HepG2 (cell line): ENCODE measurements around the gene SP5. TPM values are rescaled to one million over a fixed set of nuclear protein-coding genes. Genes with fewer than 3 reads are reported as not detected.

ENCODE experiments used
- ATAC-seq: fragments of 200-7000 bp; cut with Tn5 transposase; 3 replicates; pipeline ENCODE4 v1.9.1; 2020; ENCODE audit warnings: mild to moderate bottlenecking, moderate library complexity
- BruUV-seq: library from RNA; stranded (reverse); fragments of 400-500 nt; replicated peaks from 2 replicates; lab custom pipeline; 2021; lab: Mats Ljungman, UMichigan
- CTCF ChIA-PET: fragments of 300-600 bp; formaldehyde crosslinking; extraction: SDS; loops from one replicate; lab custom pipeline; 2021; ENCODE audit warnings: low total read pairs, inconsistent platforms, low intra/inter-chr PET ratio; lab: Yijun Ruan, JAX
- POLR2A ChIA-PET: fragments of 350-600 bp; sonication (Branson Sonifier 250); formaldehyde crosslinking; loops from one replicate; lab custom pipeline; 2020; ENCODE audit warnings: antibody characterized with exemption, inconsistent platforms; lab: Yijun Ruan, JAX
- DNase-seq: peaks from one replicate; pipeline ENCODE4 v3.0.0-alpha.2; 2015; ENCODE audit warnings: low spot score
- FAIRE-seq: peaks from 3 replicates; lab custom pipeline; 2011; peaks lifted over from hg19 to GRCh38; lab: Jason Lieb, UNC
- H2AFZ ChIP-seq: one replicate; pipeline ENCODE4 v1.6.1; 2011; ENCODE audit warnings: low read length, inconsistent platforms
- H3K27ac ChIP-seq: fragments of 300-600 bp; 3 replicates; pipeline ENCODE4 v1.8.0; 2011; ENCODE audit warnings: mixed run types, mild to moderate bottlenecking, mixed read lengths, low read length, inconsistent platforms; ENCODE audit not compliant: insufficient read depth; ENCODE audit errors: extremely low read length
- H3K27me3 ChIP-seq, 2 experiments: fragments of 200-600 bp in 1 of 2; 2 replicates in 1 of 2; 3 replicates in 1 of 2; pipeline versions ENCODE4 v1.6.0 to v1.8.0; 2011; ENCODE audit warnings: low read length in 2 of 2, mild to moderate bottlenecking in 2 of 2, moderate library complexity in 2 of 2, inconsistent platforms in 1 of 2; ENCODE audit not compliant: insufficient read depth in 2 of 2, control insufficient read depth in 1 of 2
- H3K36me3 ChIP-seq, 2 experiments: fragments of 200-600 bp in 1 of 2; replicated peaks in 1 of 2; 2 replicates in 1 of 2; 3 replicates in 1 of 2; pipeline versions ENCODE4 v1.5.1 to v1.8.0; 2011; ENCODE audit warnings: low read length in 2 of 2, inconsistent platforms in 1 of 2; ENCODE audit not compliant: insufficient read depth in 2 of 2, control insufficient read depth in 1 of 2
- H3K4me1 ChIP-seq: 2 replicates; pipeline ENCODE4 v1.5.1; 2012; ENCODE audit warnings: low read length, inconsistent platforms; ENCODE audit not compliant: insufficient read depth
- H3K4me2 ChIP-seq: 2 replicates; pipeline ENCODE4 v1.6.0; 2011; ENCODE audit warnings: low read depth, low read length, inconsistent platforms
- H3K4me3 ChIP-seq, 3 experiments: fragments of 200-600 bp in 1 of 3; sonication (generic), shearing (Covaris generic) in 1 of 3; replicated peaks in 1 of 3; 2 replicates each; pipeline ENCODE4 v1.5.1; 2011 to 2016; ENCODE audit warnings: low read length in 3 of 3, inconsistent platforms in 2 of 3, low read depth in 2 of 3, mild to moderate bottlenecking in 2 of 3, control low read depth in 1 of 3, mixed read lengths in 1 of 3; ENCODE audit not compliant: insufficient read depth in 1 of 3
- H3K79me2 ChIP-seq: one replicate; pipeline ENCODE4 v1.6.1; 2011; ENCODE audit warnings: low read length, inconsistent platforms; ENCODE audit not compliant: insufficient read depth
- H3K9ac ChIP-seq: 2 replicates; pipeline ENCODE4 v1.6.0; 2011; ENCODE audit warnings: mild to moderate bottlenecking, low read depth, low read length, inconsistent platforms; ENCODE audit not compliant: insufficient read depth
- H3K9me3 ChIP-seq: 2 replicates; pipeline ENCODE4 v1.5.1; 2012; ENCODE audit warnings: mild to moderate bottlenecking, low read length
- H4K20me1 ChIP-seq: 2 replicates; pipeline ENCODE4 v1.6.0; 2011; ENCODE audit warnings: inconsistent platforms, mild to moderate bottlenecking, low read length, moderate library complexity; ENCODE audit not compliant: insufficient read depth
- ATF1 ChIP-seq: IDR thresholded peaks from 2 replicates; pipeline ENCODE4 v1.6.1; 2016; ENCODE audit warnings: mild to moderate bottlenecking, control low read depth
- CENPT ChIP-seq: sonication (generic); formaldehyde crosslinking; IDR thresholded peaks from 2 replicates; pipeline ENCODE4 v1.8.0; 2022; ENCODE audit warnings: low read depth, mild to moderate bottlenecking, moderate library complexity, missing genetic modification reagents
- FIP1L1 ChIP-seq: fragments of 200-400 bp; formaldehyde crosslinking; IDR thresholded peaks from 2 replicates; pipeline ENCODE4 v1.6.1; 2018; ENCODE audit warnings: low read depth, mild to moderate bottlenecking, low read length, moderate library complexity, borderline replicate concordance; ENCODE audit not compliant: insufficient read depth
- JUN ChIP-seq: sonication (generic); formaldehyde crosslinking; IDR thresholded peaks from 2 replicates; pipeline ENCODE4 v1.4.0; 2020; ENCODE audit warnings: mild to moderate bottlenecking, missing genetic modification reagents
- KDM2A ChIP-seq: sonication (generic); formaldehyde crosslinking; IDR thresholded peaks from 2 replicates; pipeline ENCODE4 v1.4.0; 2020; ENCODE audit warnings: low read depth, missing genetic modification reagents, borderline replicate concordance
- KLF16 ChIP-seq, 2 experiments: sonication (generic) in 1 of 2; formaldehyde crosslinking in 1 of 2; IDR thresholded peaks; 2 replicates each; pipeline versions ENCODE4 v1.6.1 to v1.8.0; 2016 to 2023; ENCODE audit warnings: missing genetic modification reagents in 2 of 2, missing compliant biosample characterization in 1 of 2
- MLXIP ChIP-seq: sonication (generic); formaldehyde crosslinking; IDR thresholded peaks from 2 replicates; pipeline ENCODE4 v1.9.0; 2021; ENCODE audit warnings: missing genetic modification reagents, borderline replicate concordance
- SIX4 ChIP-seq: sonication (generic); formaldehyde crosslinking; IDR thresholded peaks from 2 replicates; pipeline ENCODE4 v1.4.0; 2020; ENCODE audit warnings: missing genetic modification reagents
- SOX5 ChIP-seq: IDR thresholded peaks from 2 replicates; pipeline ENCODE4 v1.6.1; 2016; ENCODE audit warnings: borderline replicate concordance
- ZNF232 ChIP-seq: sonication (generic); formaldehyde crosslinking; IDR thresholded peaks from 2 replicates; pipeline ENCODE4 v1.4.0; 2020; ENCODE audit warnings: missing genetic modification reagents, borderline replicate concordance
- ZNF264 ChIP-seq: sonication (generic); formaldehyde crosslinking; IDR thresholded peaks from 2 replicates; pipeline ENCODE4 v1.4.0; 2020; ENCODE audit warnings: missing genetic modification reagents
- ZNF281 ChIP-seq: sonication (generic); formaldehyde crosslinking; IDR thresholded peaks from 2 replicates; pipeline ENCODE4 v1.4.0; 2020; ENCODE audit warnings: missing genetic modification reagents, borderline replicate concordance
- ZNF292 ChIP-seq: sonication (generic); formaldehyde crosslinking; IDR thresholded peaks from 2 replicates; pipeline ENCODE4 v1.8.1; 2022; ENCODE audit warnings: mild to moderate bottlenecking, low read depth, missing genetic modification reagents, borderline replicate concordance
- ZNF354B ChIP-seq: sonication (generic); formaldehyde crosslinking; IDR thresholded peaks from 2 replicates; pipeline ENCODE4 v1.8.0; 2022; ENCODE audit warnings: mild to moderate bottlenecking, missing genetic modification reagents
- ZNF549 ChIP-seq: sonication (generic); formaldehyde crosslinking; IDR thresholded peaks from 2 replicates; pipeline ENCODE4 v1.5.0; 2020; ENCODE audit warnings: missing genetic modification reagents
- ZNF570 ChIP-seq: sonication (generic); formaldehyde crosslinking; IDR thresholded peaks from 2 replicates; pipeline ENCODE4 v1.4.0; 2020; ENCODE audit warnings: mild to moderate bottlenecking, missing genetic modification reagents, borderline replicate concordance
- ZNF652 ChIP-seq: IDR thresholded peaks from 2 replicates; pipeline ENCODE4 v1.6.1; 2016; ENCODE audit warnings: low read depth, borderline replicate concordance
- ZNF749 ChIP-seq: sonication (generic); formaldehyde crosslinking; IDR thresholded peaks from 2 replicates; pipeline ENCODE4 v1.8.0; 2022; ENCODE audit warnings: mild to moderate bottlenecking, missing genetic modification reagents, moderate library complexity, borderline replicate concordance
- WGBS: methylation state at CpG from one replicate; pipeline ENCODE4 v1.1.6; 2017; ENCODE audit warnings: low lambda C conversion rate; 5-methylcytosine and 5-hydroxymethylcytosine counted together
- in situ Hi-C: cut with HindIII; loops from 2 replicates; pipeline ENCODE4 v1.10.0; 2017; ENCODE audit warnings: low pct_unique_long_range_greater_than_20kb; ENCODE audit not compliant: extremely low pct_ligation_motif_present
- intact Hi-C: fragments of 100-400 bp; cut with micrococcal nuclease; formaldehyde crosslinking; loops from one replicate; pipeline ENCODE4 v1.10.0; 2022; ENCODE audit not compliant: unreplicated experiment
- polyA plus RNA-seq, 8 experiments: library from polyadenylated mRNA; depleted of rRNA in 3 of 8; stranded (reverse) in 7 of 8; unstranded in 1 of 8; fragments of >200 nt; fragmentation: Illumina TruSeq in 4 of 8; extraction: Trizol in 4 of 8; gene quantifications; 2 replicates each; pipeline versions ENCODE4 v1.2.1 to v1.2.3, GENCODE V29; 2011 to 2016; ENCODE audit warnings: low read depth in 4 of 8, missing spikeins in 1 of 8, mixed read lengths in 1 of 8; ENCODE audit not compliant: insufficient read depth in 1 of 8
- total RNA-seq, 5 experiments: library from RNA; depleted of rRNA; stranded (reverse); fragments of >200 nt; fragmentation: Illumina TruSeq; extraction: Trizol; gene quantifications; 2 replicates each; pipeline ENCODE4 v1.2.3, GENCODE V29; 2016; ENCODE audit warnings: low read depth in 1 of 5
- TF ChIP-seq, protein P1 (sequence below): sonication (generic); formaldehyde crosslinking; IDR thresholded peaks from 2 replicates; pipeline ENCODE4 v1.4.0; 2020; ENCODE audit warnings: mild to moderate bottlenecking, missing genetic modification reagents

The SP5 gene
- total and polyA plus RNA-seq, 2 of the 13 experiments (the other 11 are each of a cell fraction or from before 2014, with no cell fraction given): 50.8 to 119 TPM

DNA sequence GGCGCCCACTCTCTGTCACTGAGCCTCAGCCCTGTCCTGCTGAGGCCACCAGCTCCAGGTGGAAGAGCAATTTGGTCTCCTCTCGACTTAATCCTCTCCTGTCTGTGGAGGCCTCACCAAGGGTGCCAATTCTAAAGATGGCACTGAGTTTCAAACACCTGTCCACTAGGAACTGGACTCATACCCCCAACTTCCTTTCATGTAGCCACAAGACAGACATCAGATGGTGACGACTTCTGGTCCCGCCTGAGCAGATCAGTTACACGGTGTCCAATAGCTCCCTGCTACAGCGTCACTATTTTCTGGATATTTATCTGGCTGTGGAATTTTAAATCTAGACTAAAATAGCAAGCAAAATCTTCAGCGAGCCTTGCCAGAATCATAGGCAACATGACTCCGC lies 24.5 kb upstream of the SP5 start (continued):
- TF ChIP-seq ATF1 (CRISPR knock-in tag): no peak
- no peak for TF ChIP-seq ZNF549 (CRISPR knock-in tag)
- TF ChIP-seq MLXIP (CRISPR knock-in tag): no peak
- TF ChIP-seq JUN (CRISPR knock-in tag): no peak
- no peak for TF ChIP-seq KLF16 (CRISPR knock-in tag; IDR thresholded peaks at IDR 0.05)

- ATAC-seq (no peak), FAIRE-seq (no peak), DNase-seq (no peak)
- BruUV-seq: no TSS peak
- CTCF ChIA-PET: no interaction called here
- intact Hi-C loops: no loop called here
- Histone ChIP-seq H3K4me2 (no peak overlapping the region), H4K20me1 (no peaks in the 10 kb centered on the region), H3K9me3 (no peaks in the 10 kb centered on the region), H3K9ac (no peak overlapping the region), H2AFZ (no peak overlapping the region), H3K79me2 (no peaks in the 10 kb centered on the region), H3K27ac (no peak overlapping the region), H3K27me3 (no peaks in the 10 kb centered on the region), H3K36me3 (no peaks in the 10 kb centered on the region), H3K4me1 (peaks cover 18% of the 10 kb centered on the region), H3K4me3 (no peak overlapping the region)
- POLR2A ChIA-PET: interaction anchor here (1.7 kb wide), 1 partner anchor 17 kb away, joined by 4 read pairs; no protein-coding TSS in a partner anchor
- in situ Hi-C loops: no loop called here
- WGBS: 93% methylated on average over 10 of the region's 11 CpGs
- TF ChIP-seq, protein P1, sequence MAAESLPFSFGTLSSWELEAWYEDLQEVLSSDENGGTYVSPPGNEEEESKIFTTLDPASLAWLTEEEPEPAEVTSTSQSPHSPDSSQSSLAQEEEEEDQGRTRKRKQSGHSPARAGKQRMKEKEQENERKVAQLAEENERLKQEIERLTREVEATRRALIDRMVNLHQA (CRISPR knock-in tag): no peak
- TF ChIP-seq ZNF292 (CRISPR knock-in tag): no peak
- TF ChIP-seq ZNF354B (CRISPR knock-in tag): no peak
- TF ChIP-seq ZNF749: no peak
- no peak for TF ChIP-seq KDM2A (CRISPR knock-in tag)
- no peak for TF ChIP-seq SIX4
- no peak for TF ChIP-seq CENPT (CRISPR knock-in tag)
- no peak for TF ChIP-seq ZNF264 (CRISPR knock-in tag)
- TF ChIP-seq ZNF570 (CRISPR knock-in tag): no peak
- no peak for TF ChIP-seq ZNF652 (CRISPR knock-in tag)
- TF ChIP-seq ZNF232 (CRISPR knock-in tag): no peak
- TF ChIP-seq ZNF281: no peak
- TF ChIP-seq SOX5: no peak
- no peak for TF ChIP-seq FIP1L1
Measured at GRCh38 chr2:170694316-170694715, 20.8 kb upstream of the SP5 start.
